NCI-H2227 treated with DMSO at 0.1 percent for 48 hours (cell line): ENCODE measurements around the gene NPDC1.

Experiments
- DNase-seq: peaks from one replicate; lab custom pipeline; 2025; lab: John Stamatoyannopoulos, UW

The NPDC1 gene

DNA sequence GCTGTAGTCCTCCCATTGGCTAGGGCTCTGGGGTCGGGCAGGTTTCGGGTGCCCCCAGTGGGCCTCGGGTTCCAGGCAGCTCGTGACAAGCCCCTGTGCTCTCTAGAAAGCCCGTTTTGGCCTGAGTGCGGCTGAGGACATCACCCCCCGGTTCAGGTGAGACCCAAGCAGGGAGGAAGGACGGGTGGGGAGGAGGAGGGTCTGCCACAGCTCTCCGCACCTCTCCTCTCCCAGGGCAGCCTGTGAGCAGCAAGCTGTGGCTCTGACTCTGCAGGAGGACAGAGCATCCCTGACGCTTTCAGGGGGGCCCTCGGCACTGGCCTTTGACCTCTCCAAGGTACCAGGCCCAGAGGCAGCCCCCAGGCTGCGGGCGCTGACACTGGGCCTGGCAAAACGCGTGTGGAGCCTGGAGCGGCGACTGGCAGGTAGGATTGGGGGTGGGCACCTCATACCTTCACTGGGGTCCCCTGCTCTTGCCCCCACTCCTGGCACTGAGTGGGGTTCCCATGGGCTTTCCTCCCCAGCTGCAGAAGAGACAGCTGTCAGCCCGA lies 53.1 kb downstream of the NPDC1 start:
- no peak for DNase-seq

DNA sequence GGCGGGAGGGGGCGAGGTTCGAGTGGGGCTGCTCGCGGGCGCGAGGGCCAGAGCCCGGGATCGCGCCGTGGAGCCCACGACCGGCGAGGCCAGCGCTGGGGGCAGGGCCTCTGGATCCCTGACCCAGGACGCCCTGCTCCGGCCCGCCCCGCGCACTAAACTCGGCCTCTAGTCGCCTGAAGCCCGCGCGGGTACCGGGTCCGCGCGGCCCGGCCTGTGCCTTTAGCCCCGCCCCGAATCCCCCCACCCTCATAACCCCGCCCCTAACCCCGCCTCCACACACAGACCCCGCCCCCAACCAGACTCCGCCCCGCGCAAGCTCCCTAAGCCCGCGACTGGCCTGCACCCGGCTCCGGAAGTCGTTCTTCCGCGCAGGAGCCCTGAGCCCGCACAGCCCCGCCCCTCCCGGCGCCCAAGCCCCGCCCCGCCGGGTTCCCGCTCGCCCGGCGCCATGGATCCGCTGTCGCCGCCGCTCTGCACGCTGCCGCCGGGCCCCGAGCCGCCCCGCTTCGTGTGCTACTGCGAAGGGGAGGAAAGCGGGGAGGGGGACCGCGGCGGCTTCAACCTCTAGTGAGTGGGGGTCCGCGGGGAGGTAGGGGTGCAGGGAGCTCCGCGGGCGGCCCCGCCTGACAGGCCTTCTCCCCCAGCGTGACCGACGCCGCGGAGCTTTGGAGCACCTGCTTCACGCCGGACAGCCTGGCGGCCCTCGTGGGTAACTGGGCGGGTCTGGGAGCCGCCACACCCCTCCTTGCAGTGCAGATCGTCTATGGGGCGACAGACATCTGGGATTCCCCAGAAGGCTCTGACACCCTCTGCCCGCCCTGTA lies 53.8 kb downstream of the NPDC1 start, which contains the start of gene PAXX:
Gene PAXX, plus strand, starts transcription at position 430 of the 826 bp plus-strand sequence. Its CDS starts 22 bp downstream, at position 452.
- DNase-seq: peak; percentile 30

- DNase-seq: no peak
Observed at GRCh38 chr9:136990242-136990911, 55.6 kb downstream of the NPDC1 start.
